IPS DF 6.9 (cell line): ENCODE data around the gene SPTBN1.

Experiments
- DNase-seq: peaks from one replicate; pipeline ENCODE4 v3.0.0-alpha.2; 2013; ENCODE audit warnings: low read depth, low spot score
- H3K27ac ChIP-seq: one replicate; pipeline ENCODE4 v1.5.1; 2013; ENCODE audit warnings: low read length, control low read depth
- H3K27me3 ChIP-seq: 2 replicates; pipeline ENCODE4 v1.6.1; 2013; ENCODE audit warnings: mild to moderate bottlenecking, low read length; ENCODE audit not compliant: control insufficient read depth, insufficient read depth
- H3K36me3 ChIP-seq: 2 replicates; pipeline ENCODE4 v1.6.1; 2013; ENCODE audit warnings: low read length; ENCODE audit not compliant: control insufficient read depth, insufficient read depth
- H3K4me1 ChIP-seq: 2 replicates; pipeline ENCODE4 v1.6.1; 2013; ENCODE audit warnings: low read length; ENCODE audit not compliant: control insufficient read depth, insufficient read depth
- H3K4me3 ChIP-seq: 2 replicates; pipeline ENCODE4 v1.5.1; 2013; ENCODE audit warnings: mild to moderate bottlenecking, low read length
- H3K9me3 ChIP-seq: 2 replicates; pipeline ENCODE4 v1.6.1; 2013; ENCODE audit warnings: low read length, inconsistent platforms; ENCODE audit not compliant: control insufficient read depth, insufficient read depth
- WGBS: extraction: QIAGEN DNeasy Blood & Tissue Kit; methylation state at CpG from one replicate; pipeline ENCODE4 v1.1.7; 2013; ENCODE audit warnings: mixed read lengths, missing lambda C conversion rate; ENCODE audit not compliant: insufficient read length, insufficient coverage; 5-methylcytosine and 5-hydroxymethylcytosine counted together

Gene SPTBN1

GRCh38 chr2:54434711-54435110 lies 21.4 kb upstream of the SPTBN1 start:
- no peaks in the 10 kb centered on the region for H3K36me3 ChIP-seq
- H3K27ac ChIP-seq = no peak overlapping the region
- no CpG with 5 or more reads among the region's 2 CpGs for WGBS
- DNase-seq = no peak
- H3K27me3 ChIP-seq = no peaks in the 10 kb centered on the region
- no peak overlapping the region for H3K4me3 ChIP-seq
- H3K9me3 ChIP-seq = no peaks in the 10 kb centered on the region
- no peaks in the 10 kb centered on the region for H3K4me1 ChIP-seq

- WGBS = no CpG with 5 or more reads among the region's 8 CpGs
- Histone ChIP-seq H3K4me1 (no peaks in the 10 kb centered on the region), H3K9me3 (no peaks in the 10 kb centered on the region), H3K4me3 (no peak overlapping the region), H3K36me3 (no peaks in the 10 kb centered on the region), H3K27me3 (no peaks in the 10 kb centered on the region), H3K27ac (no peak overlapping the region)
- DNase-seq = no peak
These were observed 20.6 kb upstream of the SPTBN1 start for GRCh38 chr2:54435325-54436226.

GRCh38 chr2:54437588-54437987 lies 18.5 kb upstream of the SPTBN1 start:
- H3K27ac ChIP-seq = no peak overlapping the region
- H3K36me3 ChIP-seq = no peaks in the 10 kb centered on the region
- no peaks in the 10 kb centered on the region for H3K9me3 ChIP-seq
- H3K4me3 ChIP-seq = no peak overlapping the region
- DNase-seq = no peak
- H3K27me3 ChIP-seq = no peaks in the 10 kb centered on the region
- no peaks in the 10 kb centered on the region for H3K4me1 ChIP-seq

- Histone ChIP-seq H3K4me1 (no peaks in the 10 kb centered on the region), H3K27me3 (no peaks in the 10 kb centered on the region), H3K9me3 (no peaks in the 10 kb centered on the region), H3K4me3 (no peak overlapping the region), H3K27ac (no peak overlapping the region), H3K36me3 (no peaks in the 10 kb centered on the region)
- no peak for DNase-seq
- WGBS = no CpG with 5 or more reads among the region's 7 CpGs
These were observed 17.9 kb upstream of the SPTBN1 start for GRCh38 chr2:54438271-54438670.

GRCh38 chr2:54439582-54439981 lies 16.5 kb upstream of the SPTBN1 start:
- WGBS = no CpG with 5 or more reads among the region's 4 CpGs
- no peaks in the 10 kb centered on the region for H3K36me3 ChIP-seq

GRCh38 chr2:54440050-54440449 lies 16.1 kb upstream of the SPTBN1 start:
- no peaks in the 10 kb centered on the region for H3K4me1 ChIP-seq
- H3K27me3 ChIP-seq = no peaks in the 10 kb centered on the region
- no peaks in the 10 kb centered on the region for H3K9me3 ChIP-seq
- H3K4me3 ChIP-seq = no peak overlapping the region
- H3K27ac ChIP-seq = no peak overlapping the region
- WGBS = no CpG with 5 or more reads among the region's 2 CpGs
- H3K36me3 ChIP-seq = no peaks in the 10 kb centered on the region
- DNase-seq = no peak

More at GRCh38 chr2:54439582-54439981, 16.5 kb upstream of the SPTBN1 start:
- no peak for DNase-seq
- Histone ChIP-seq H3K4me1 (no peaks in the 10 kb centered on the region), H3K9me3 (no peaks in the 10 kb centered on the region), H3K27ac (no peak overlapping the region), H3K27me3 (no peaks in the 10 kb centered on the region), H3K4me3 (no peak overlapping the region)

GRCh38 chr2:54444503-54444902 lies 11.6 kb upstream of the SPTBN1 start:
- no peak overlapping the region for H3K27ac ChIP-seq
- H3K9me3 ChIP-seq = no peaks in the 10 kb centered on the region
- no peak overlapping the region for H3K4me3 ChIP-seq
- H3K4me1 ChIP-seq = no peaks in the 10 kb centered on the region
- WGBS = no CpG with 5 or more reads among the region's 1 CpG
- H3K27me3 ChIP-seq = no peaks in the 10 kb centered on the region
- H3K36me3 ChIP-seq = no peaks in the 10 kb centered on the region
- no peak for DNase-seq

- DNase-seq = no peak
- Histone ChIP-seq H3K9me3 (no peaks in the 10 kb centered on the region), H3K27ac (no peak overlapping the region), H3K4me1 (no peaks in the 10 kb centered on the region), H3K27me3 (no peaks in the 10 kb centered on the region), H3K4me3 (no peak overlapping the region), H3K36me3 (no peaks in the 10 kb centered on the region)
These were observed 10.0 kb upstream of the SPTBN1 start for GRCh38 chr2:54446122-54446521.

GRCh38 chr2:54446625-54447024 lies 9.5 kb upstream of the SPTBN1 start:
- Histone ChIP-seq H3K36me3 (no peaks in the 10 kb centered on the region), H3K4me3 (no peak overlapping the region), H3K4me1 (no peaks in the 10 kb centered on the region), H3K27ac (no peak overlapping the region), H3K9me3 (no peaks in the 10 kb centered on the region), H3K27me3 (no peaks in the 10 kb centered on the region)
- DNase-seq = no peak
- WGBS = no CpG with 5 or more reads among the region's 2 CpGs

- no peak overlapping the region; the same call in 1 of the 2 replicates for H3K4me3 ChIP-seq
- no peaks in the 10 kb centered on the region for H3K9me3 ChIP-seq
- no CpG with 5 or more reads among the region's 4 CpGs for WGBS
- no peak overlapping the region for H3K27ac ChIP-seq
- H3K36me3 ChIP-seq = no peaks in the 10 kb centered on the region
- H3K4me1 ChIP-seq = no peaks in the 10 kb centered on the region
- H3K27me3 ChIP-seq = no peaks in the 10 kb centered on the region
- no peak for DNase-seq
These were observed 1.5 kb upstream of the SPTBN1 start for GRCh38 chr2:54454548-54455130.

GRCh38 chr2:54455131-54455562 lies 980 bp upstream of the SPTBN1 start:
- Histone ChIP-seq H3K36me3 (no peaks in the 10 kb centered on the region), H3K27ac (no peak overlapping the region), H3K27me3 (no peaks in the 10 kb centered on the region), H3K9me3 (no peaks in the 10 kb centered on the region), H3K4me3 (peak overlapping the region; percentile 98; the same call in 1 of the 2 replicates), H3K4me1 (no peaks in the 10 kb centered on the region)
- DNase-seq = no peak
- no CpG with 5 or more reads among the region's 20 CpGs for WGBS
